ENCODE measurements around the gene GNPTG.
A peak's percentile ranks its signal among the peaks of the same experiment; 100 is the strongest.

The GNPTG gene

GRCh38 chr16:1333149-1333812 lies 18.4 kb upstream of the GNPTG start, which contains the start of gene BAIAP3:
BAIAP3 (plus strand) TSS chr16:1333645; CDS start chr16:1338550, 4,905 bp downstream.
- peak in 20 of 56 donors; percentile 9 to 55 (median 27) for DNase-seq

- peak in 1 of 56 donors; percentile 23 for DNase-seq
These were observed 17.7 kb upstream of the GNPTG start for GRCh38 chr16:1333854-1334700.

DNA sequence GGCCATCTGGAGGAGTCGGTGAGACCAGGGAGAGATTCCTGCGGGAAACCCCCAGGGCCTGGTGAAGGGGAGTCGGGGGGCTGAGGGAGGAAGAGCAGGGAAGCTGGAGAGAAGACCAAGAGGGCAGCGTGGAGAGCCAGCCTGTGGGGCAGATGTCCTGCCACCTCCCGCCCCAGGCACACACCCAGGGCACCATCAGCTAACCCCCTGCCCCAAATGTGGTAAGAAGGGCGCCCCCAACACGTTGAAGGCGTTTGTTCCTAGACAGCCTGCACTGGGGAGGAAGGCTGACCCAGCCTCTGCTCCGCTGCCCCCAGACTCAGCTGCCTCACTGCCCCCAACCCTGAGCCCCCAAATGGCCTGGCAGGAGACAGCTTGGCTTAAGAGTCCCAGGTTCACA lies 17.0 kb upstream of the GNPTG start:
- no peak for DNase-seq

DNA sequence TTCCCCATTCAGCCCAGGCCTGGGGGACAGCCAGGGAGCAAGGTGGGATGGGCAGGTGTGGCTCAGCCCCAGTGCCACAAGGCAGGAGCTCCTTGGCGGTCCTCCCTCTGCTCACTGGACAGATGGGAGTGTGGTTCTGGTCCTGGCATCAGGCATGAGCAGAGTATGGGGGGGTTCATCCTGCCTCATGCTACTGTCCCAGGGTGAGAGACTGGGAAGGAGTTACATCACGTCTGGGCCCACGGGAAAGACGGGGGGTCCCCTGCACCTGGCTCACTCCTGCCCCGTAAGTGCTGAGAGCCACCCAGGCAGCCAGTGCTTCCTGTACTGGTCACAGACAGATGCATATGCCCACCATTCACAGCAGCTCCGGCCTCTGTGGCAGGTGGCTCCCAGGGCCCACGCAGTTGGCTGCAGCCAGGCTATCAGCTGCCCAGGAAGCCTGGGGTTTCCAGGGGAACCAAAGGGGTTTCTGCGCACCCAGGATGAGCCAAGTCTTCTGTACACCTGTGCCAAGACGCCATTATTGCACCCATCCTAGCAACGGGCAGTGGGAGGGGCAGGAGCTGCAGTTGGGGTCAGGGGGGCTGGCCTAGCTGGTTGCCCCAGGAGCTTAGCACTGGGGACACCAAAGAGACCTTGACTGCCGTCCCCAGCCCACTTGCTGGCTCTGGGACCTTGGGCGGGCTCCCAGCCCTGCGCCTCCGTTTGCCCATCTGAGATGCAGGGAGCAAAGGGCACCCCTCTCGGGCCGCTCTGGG lies 16.3 kb upstream of the GNPTG start:
- peak in 19 of 56 donors; percentile 11 to 74 (median 28) for DNase-seq

GRCh38 chr16:1335996-1336395 lies 15.7 kb upstream of the GNPTG start:
- DNase-seq: peak in 20 of 56 donors; percentile 3 to 56 (median 30)

- no peak for DNase-seq
These were observed 15.1 kb upstream of the GNPTG start for GRCh38 chr16:1336619-1337018.

GRCh38 chr16:1337486-1337885 lies 14.2 kb upstream of the GNPTG start:
- DNase-seq: no peak

GRCh38 chr16:1338119-1338730 lies 13.5 kb upstream of the GNPTG start:
- no peak for DNase-seq

GRCh38 chr16:1338855-1339675 lies 12.7 kb upstream of the GNPTG start:
- DNase-seq: no peak

DNA sequence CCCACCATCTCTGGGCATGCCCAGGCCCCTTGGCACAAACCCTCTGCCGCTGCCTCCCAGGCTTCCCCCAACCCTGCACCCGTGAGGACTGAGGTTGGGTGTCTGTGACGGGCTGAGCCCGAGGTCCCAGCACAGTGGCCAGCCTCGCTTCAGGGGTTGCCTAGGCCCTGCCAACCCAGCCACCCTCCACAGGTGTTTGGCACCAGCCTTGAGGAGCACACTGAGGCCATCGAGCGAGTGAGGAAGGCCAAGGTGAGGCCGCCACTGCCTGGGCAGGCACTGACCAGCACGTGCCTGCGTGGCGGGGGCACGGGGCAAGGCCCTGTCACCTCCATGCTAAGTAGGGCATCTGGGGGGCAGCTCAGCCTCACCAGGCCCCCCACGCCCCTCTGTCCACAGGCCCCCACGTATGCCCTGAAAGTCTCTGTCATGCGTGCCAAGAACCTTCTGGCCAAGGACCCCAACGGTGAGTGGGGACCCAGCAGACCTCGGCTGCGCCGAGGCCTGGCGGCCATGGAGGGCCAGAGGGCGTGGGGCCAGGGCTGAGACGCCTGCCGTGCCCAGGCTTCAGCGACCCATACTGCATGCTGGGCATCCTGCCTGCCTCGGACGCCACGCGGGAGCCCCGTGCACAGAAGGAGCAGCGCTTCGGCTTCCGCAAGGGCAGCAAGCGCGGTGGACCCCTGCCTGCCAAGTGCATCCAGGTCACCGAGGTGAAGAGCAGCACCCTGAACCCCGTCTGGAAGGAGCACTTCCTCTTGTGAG lies 10.8 kb upstream of the GNPTG start:
- DNase-seq: no peak

GRCh38 chr16:1341495-1342420 lies 10.0 kb upstream of the GNPTG start:
- no peak for DNase-seq

GRCh38 chr16:1342526-1343427 lies 9.0 kb upstream of the GNPTG start:
- peak in 55 of 56 donors; percentile 16 to 94 (median 74) for DNase-seq

GRCh38 chr16:1343428-1344242 lies 8.1 kb upstream of the GNPTG start:
- DNase-seq: no peak

DNA sequence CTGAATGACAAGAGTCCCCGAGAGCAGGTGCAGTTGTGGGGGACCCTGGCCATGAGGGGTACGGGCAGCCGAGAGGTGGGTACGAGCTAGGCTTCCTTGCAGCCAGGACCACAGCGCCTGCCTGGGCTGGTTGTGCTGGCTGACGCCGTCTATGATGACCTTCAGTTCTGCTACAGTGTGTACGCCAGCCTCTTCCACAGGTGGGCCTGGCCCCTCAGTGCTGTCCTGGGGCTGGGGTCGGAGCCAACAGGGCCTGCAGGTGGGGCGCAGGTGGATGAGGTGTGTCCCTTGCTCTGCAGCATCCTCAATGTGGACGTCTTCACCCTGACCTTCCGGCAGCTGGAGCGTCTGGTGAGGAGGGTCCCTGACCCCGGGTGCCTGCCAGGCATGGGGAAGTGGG lies 7.2 kb upstream of the GNPTG start:
- no peak for DNase-seq

DNA sequence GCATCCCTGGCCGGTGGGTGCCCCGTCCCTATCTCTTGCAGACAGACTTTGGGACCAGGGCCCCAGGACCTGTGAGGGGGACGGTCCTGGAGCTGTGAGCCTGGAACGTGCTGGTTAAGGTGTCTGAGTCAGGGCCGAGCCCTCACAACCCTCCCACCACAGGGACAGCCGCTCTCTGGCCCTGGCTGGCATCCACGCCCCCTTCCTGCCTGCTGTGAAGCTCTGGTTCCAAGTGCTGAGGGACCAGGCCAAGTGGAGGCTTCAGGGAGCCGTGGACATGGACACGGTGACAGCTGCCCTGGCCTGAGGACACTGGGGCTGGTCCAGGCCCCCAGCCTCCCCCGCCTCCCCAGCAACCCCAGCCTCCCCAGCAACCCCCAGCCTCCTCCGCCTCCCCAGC lies 6.6 kb upstream of the GNPTG start:
- no peak for DNase-seq

GRCh38 chr16:1345651-1346421 lies 5.9 kb upstream of the GNPTG start:
- DNase-seq: no peak
